NCI-H446 (cell line): Measurements from ENCODE around the gene LRRC75B.
"Not testable (repeated sequence)": the region's sequence is repeated elsewhere in the genome, so short reads cannot be mapped to it uniquely, and the experiment has no call there.

Experiments
- DNase-seq, 2 experiments: peaks; one replicate each; lab custom pipeline; 2025; lab: John Stamatoyannopoulos, UW

The LRRC75B gene, protein sequence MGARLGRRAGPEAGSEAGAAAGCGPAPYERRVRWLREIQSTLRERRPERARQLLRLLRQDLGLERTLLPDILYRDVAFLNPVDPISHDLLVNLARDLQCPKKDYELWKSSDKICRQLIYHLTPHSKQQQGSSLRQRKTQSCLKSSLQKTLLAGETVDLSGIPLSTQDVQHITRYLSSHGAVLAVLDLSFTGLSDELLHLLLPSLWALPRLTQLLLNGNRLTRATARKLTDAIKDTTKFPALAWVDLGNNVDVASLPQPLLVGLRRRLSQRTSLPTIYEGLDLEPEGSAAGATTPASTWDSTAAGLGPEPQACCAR

DNA sequence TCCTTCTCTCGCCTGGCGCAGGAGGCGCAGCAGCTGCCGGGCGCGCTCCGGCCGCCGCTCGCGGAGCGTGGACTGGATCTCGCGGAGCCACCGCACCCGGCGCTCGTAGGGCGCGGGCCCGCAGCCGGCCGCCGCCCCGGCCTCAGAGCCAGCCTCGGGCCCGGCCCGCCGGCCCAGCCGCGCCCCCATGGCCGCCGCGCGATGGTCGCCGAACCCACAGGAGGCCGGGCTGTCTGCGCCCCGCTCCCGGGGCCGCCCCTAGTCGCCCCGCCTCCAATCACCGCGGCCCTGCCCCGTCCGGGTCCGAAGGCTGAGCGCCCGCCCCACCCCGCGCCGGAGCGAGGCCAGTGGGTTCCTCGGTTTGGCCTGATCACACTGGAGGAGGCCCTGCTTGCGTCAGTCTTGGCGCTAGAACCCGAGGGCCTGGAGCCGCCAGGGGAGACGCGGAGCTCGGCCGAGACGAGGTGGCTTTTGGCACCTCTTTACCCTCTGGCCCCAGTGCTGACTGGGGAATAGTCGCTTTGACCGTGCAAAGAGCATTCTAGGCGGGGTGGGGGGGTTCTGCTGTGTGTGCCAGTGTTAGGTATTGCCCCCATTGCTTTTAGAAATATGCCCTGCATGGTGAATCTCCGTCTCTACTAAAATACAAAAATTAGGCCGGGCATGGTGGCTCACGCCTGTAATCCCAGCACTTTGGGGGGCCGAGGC lies at the start of gene LRRC75B:
TSS of gene LRRC75B (minus strand) at position 223 of the 708 bp plus-strand sequence. CDS start at position 189, 34 bp downstream.
- DNase-seq, result peak; percentile 52 to 85

DNA sequence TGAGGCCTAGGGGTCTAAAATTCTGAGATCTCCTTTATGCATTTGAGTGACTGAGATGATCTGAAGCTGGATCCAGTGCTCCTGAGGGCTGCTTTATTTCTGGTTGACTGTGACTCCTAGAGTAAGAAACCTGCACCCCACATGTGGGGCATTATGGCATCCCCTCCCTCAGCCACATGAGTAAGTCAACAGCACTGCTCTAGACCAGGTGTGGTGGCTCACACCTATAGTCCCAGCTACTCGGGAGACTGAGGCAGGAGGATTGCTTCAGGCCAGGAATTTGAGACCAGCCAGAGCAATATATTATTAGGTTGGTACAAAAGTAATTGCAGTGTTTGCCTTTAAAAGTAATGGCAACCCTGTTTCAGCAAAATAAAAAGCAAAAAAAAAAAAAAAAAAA lies 49.4 kb upstream of the LRRC75B start:
- not testable (repeated sequence) for DNase-seq

DNA sequence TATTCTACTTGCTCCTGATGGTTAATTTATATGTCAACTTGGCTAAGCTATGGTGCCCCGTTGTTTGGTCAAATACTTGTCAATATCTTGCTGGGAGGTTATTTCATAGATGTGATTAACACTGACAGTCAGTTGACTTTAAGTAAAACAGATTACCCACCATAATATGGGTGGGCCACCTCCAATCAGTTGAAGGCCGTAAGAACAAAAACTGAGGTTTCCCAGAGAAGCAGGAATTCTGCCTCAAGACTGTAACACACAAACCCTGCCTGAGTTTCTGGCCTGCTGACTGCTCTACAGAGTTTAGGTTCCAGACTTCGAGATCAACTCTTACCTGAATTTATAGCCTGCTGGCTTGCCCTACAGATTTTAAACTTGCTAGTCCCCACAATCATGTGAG lies 43.6 kb upstream of the LRRC75B start:
- DNase-seq, result not testable (repeated sequence)

DNA sequence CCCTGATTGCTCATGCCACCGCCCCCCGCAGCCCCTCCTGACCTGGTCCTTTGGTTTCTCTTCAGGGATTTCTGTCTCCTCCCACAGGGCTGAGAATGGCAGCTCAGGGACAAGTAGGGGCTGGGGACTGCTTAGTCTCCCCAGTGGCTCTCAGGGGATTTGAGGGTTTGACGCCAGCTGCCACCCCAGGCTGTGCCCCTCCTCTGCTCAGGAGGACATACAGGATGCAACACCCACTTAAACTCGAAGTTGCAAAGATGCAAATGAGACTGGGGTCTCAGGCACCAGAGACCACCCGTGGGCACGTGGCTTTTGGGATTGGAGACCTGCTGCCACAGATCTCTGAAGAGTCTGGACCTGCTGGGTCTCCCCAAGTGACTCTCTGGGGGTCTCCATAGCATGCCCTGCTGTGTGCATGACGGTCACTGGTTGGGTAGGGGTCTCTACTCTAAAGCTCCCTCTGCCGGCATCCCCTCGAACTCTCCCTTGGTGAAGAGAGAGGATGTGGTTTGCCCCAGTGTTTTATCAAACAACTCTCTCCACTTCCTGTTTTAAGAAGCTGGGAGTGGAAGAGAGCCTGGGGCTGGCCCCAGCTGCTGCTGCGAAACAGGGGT lies 42.0 kb upstream of the LRRC75B start:
- not testable (repeated sequence) for DNase-seq

DNA sequence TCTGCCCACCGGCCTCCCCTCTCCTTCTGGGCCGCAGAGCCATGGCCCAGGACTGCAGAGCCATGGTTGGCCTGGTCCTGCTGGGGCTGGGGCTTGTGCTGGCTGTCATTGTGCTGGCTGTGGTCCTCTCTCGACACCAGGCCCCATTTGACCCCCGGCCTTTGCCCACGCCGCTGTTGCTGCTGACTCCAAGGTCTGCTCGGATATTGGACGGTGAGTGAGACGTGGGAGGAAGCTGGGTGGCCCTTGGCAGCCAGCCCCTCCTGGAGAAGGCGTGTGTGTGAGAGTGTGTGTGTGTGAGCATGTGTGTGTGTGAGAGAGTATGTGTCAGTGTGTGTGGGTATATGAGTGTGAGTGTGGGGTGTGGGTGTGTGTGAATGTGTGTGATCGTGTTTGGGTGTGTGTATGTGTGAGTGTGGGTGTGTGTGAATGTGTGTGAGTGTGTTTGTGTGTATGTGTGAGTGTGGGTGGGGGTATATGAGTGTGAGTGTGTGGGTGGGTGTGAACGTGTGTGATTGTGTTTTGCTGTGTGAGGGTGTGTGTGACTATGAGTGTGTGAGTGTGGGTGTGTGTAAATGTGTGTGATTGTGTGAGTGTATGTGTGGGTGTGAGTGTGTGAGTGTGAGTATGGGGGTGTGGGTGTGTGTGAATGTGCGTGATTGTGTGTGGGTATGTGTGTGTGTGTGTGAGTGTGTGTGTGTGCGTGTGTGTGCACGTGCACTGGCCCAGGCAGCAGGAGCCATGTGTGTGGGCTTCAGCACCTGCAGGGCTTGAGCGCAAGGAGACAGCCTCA lies 40.6 kb upstream of the LRRC75B start:
- not testable (repeated sequence) for DNase-seq

DNA sequence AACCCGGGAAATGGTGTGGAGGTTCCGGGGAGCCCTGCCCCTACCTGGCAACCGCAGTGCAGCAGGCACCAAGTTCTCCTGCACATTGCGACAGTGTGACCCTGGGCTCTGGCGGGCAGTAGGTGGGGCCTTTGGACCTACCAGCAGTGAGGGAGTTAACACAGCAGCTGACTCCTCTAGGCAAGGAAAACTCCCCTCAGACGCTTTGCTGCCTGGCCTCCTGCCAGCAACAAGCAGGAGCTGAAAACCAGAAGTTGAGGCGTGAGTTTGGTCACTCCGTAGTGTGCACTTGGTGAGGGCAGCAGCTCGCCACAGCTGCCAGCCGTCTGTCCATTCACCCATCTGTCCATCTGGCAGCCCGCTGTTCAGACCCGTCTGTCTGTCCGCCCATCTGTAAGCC lies 39.8 kb upstream of the LRRC75B start:
- not testable (repeated sequence) for DNase-seq

DNA sequence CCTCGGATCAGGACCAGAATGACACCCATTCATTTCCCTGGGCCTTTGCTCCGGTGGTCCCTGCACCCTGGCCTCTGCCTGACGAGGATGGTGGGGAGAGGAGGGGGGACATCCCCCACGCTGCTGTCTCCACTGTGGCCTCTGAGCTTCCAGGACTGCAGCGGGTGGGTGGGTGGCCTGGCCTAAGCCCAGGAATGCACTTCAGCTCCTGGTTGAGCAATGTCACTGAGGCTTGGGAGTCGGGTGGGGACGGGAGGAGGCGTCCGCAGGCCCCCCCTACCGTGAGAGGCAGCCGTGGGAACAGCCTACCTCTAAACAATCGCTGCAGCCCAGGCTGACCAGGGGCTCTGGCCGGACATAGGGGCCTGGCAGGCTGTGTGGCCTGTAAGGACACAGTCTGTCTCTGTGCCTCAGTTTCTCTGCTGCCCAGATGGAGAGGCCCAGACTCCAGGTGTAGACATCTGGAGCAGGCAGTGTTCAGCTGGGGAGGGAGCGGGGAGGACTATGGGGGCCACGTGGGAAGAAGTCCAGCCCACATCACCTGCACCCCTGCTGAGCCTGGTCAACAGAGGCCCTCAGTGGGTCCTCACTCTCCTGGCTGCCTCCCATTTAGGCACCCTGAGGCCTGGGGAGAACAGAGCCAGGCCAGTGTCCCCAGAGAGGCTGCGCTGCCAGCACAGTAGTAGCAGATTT lies 38.7 kb upstream of the LRRC75B start:
- not testable (repeated sequence) for DNase-seq

DNA sequence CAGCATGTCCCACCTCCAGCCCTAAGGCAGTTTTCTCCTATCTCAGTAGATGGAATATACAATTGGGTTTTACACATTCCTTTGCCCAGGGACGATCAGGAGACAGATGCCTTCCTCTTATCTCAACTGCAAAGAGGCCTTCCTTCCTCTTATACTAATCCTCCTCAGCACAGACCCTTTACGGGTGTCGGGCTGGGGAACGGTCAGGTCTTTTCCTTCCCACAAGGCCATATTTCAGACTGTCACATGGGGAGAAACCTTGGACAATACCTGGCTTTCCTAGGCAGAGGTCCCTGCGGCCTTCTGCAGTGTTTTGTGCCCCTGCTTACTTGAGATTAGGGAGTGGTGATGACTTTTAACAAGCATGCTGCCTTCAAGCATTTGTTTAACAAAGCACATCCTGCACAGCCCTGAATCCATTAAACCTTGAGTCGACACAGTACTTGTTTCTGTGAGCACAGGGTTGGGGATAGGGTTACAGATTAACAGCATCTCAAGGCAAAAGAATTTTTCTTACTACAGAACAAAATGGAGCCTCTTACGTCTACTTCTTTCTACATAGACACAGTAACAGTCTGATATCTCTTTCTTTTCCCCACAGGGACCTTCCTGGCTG lies 38.0 kb upstream of the LRRC75B start:
- DNase-seq, result not testable (repeated sequence)

DNA sequence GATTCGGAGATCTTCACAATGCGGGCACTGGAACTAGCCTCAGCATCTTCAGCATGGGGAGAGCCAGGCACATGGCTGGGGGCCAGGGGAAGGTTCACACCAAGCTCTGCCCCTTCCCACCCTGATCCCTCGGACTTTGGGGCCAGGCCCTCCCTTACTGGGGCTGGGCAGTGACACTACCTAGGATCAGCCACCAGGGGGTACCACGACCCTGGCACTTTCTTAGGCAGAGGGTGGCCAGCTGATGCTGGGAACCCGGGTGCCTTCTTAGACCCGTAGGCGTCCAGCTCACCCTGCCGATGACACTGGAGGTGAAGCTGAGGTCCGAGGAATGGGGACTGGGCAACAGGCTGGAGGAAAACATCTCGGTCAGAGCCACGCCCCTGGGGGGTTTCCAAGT lies 36.2 kb upstream of the LRRC75B start:
- DNase-seq, result not testable (repeated sequence)

DNA sequence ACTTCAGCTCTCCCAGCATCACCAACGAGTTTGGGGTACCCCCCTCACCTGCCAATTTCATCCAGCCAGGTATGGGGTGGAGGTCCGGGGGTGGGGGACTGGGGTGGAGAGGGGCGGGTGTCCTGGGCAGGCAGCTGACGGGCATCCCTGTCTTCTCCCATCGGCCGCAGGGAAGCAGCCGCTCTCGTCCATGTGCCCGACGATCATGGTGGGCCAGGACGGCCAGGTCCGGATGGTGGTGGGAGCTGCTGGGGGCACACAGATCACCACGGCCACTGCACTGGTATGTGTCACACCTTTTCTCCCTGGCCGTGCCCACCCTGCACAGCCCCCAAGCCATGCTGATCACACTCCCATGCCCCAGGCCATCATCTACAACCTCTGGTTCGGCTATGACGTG lies 35.0 kb upstream of the LRRC75B start:
- DNase-seq, result not testable (repeated sequence)

DNA sequence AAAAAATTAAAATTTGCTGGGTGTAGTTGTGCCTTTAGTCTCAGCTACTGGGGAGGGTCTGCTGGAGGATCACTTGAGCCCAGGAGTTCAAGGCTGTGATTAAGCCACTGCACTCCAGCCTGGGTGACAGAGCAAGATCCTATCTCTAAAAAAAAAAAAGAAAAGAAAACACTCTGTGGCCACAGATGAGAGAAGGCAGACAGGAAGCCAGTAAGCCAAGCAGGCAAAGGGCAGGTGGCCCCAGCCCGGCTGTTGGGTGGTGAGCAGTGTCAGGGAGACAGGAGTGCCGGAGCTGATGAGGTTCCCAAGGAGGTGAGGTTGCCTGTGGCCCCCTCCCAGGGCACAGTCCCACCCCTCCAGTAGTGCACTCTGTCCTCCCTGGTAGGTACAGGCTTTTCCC lies 29.7 kb upstream of the LRRC75B start:
- not testable (repeated sequence) for DNase-seq

DNA sequence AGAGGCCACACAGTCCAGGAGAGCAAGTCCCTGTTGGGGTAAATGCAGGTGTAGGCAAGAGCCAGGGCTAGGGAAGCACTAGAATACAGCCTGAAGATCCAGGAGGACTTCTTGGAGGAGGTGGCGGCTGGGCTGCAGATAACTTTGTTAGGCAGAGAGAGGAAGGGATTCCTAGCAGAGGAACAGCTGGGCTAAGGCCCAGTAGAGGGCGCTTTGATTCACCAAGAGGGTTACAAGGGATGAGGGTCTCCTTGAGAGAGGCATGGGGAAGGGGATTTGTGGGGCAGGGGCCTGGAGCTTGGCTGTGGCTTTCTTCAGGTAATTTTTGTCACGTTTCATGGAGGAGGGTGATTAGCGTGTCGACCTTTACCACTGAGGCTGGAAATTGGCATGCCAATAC lies 28.4 kb upstream of the LRRC75B start:
- DNase-seq, result not testable (repeated sequence)

DNA sequence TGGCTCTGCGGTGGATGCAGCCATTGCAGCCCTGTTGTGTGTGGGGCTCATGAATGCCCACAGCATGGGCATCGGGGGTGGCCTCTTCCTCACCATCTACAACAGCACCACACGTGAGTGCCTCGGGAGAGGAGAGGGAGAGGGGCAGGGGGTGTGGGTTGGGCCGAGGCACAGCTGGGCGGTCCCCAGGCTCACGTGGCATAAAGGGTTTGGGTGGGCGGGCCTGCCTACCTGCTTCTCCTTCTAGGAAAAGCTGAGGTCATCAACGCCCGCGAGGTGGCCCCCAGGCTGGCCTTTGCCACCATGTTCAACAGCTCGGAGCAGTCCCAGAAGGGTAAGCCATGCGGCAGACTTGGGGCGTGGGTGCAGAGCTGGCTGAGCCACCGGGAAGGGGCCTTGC lies 21.9 kb upstream of the LRRC75B start:
- DNase-seq, result not testable (repeated sequence)

DNA sequence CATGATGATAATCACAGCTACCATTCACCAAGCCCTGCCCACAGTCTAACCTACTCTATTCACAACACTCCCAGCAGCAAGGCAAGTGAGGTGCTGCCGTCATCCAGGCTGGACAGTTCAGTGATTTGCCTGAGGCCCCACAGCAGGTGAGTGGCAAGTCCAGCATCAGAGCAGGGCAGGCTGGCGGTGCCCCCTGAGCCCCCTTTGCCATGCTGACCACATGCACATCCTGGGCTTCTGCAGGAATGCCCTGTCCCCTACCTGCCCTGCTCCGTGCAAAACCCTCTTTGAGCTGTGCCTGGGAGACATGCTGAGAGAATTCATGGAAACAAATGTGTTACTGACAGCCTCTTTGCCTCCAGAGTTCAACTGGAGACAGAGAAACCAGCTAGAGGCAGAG lies 17.0 kb upstream of the LRRC75B start:
- not testable (repeated sequence) for DNase-seq

DNA sequence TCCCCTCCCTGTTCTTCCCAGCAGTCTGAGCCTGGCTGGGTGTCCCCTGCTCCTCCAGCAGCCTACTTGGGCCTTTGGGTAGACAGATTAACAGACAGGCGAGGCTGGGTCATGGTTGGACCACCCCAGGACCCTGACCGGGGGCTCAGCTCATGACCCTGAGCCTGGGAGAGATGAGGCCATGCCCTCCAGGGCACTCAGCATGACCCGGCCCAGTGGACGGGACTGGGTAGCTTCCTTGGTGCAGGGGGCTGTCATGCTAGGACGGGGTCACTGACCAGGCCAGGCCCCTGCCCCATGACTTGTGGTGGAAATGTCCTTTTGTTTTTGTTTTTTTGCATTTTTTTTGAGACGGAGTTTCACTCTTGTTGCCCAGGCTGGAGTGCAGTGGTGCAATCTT lies 15.5 kb upstream of the LRRC75B start:
- not testable (repeated sequence) for DNase-seq

DNA sequence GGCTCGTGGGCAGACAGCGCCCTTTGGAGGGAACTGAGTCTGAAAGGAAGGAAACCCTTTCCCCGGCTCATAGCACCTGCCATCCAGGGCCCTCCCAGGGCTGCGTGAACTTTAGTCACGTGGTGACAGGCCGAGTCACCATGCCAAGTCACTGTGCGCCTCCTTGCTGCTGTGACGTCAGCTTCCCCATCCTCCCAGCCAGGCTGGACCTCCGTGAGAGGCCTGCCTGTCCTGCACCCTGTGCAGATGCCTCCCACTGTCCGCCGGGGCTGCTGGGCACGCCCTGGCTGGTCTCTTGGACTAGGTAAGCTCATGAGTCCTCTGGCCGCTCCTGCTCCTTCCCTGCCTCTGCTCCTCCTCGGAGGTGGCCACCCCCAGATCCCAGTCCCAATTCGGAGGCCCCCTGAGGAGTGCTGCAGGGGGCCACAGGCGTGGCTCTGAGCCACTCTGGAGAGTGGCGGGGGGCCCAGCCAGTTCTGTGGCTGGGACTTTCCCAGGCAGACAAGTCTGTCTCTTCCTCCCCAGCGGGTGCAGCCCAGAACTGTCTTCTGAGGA lies 14.6 kb upstream of the LRRC75B start:
- DNase-seq, result not testable (repeated sequence)

DNA sequence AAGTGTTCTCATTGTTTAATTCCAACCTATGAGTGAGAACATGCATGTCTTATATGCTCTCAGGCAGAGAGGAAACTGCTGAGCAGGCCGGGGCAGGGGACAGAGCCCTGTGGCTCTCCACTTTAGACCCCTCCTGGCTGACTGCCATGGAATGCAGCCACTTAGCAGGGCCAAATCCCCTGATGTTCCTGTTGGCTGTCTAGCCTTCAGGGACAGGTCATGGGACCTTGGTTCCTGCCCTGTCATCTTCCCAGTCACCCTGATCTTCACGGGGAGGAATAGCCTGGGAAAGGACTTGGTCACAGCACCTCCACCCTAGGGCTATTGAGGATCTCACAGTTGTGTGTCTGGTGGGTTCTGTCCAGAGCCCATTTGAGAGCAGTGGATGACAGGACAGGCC lies 13.5 kb upstream of the LRRC75B start:
- not testable (repeated sequence) for DNase-seq

DNA sequence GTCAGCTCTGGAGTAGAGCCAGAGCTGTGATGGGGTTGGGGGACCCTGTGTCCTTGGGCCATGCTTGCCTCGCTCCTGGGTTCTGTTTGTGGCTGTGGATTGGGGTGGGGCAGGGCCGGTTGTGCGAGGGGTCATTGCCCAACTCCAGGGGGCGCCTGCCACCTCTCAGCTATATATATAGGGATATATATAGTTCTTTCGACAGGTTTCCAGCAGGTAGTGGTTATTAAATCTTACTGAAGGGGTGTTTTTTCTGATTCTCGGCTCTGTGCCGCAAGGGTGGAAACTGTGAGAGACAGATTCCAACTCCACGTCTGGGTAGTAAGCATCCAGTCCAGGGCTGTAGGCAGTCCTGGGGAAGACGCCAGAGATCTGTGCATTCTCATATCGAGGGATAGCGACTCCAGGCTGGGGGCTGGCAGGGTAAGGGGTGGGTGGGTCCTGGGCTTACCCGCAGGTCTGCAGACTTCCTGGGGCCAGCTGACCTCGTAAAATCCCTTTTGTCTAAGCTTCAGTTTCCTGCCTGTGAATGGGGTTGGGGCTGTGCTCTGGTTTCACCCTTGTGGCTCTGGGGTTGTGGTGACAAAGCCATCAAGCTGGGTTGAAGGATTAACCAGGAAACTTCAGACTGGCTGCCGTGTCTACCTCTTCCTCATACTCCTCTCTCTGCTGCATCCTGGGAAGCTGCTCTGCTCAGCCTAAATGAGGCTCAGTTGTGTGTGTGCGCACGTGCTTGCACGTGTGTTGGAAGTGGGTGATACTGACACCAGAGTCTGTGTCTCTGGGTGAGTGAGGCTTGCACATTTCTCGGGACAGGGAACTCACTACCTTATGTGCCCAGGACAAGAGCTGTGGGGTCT lies 11.1 kb upstream of the LRRC75B start:
- not testable (repeated sequence) for DNase-seq
